HL-60 (cell line): ENCODE results near the gene CACNA1D.

Source experiments
- REST ChIP-seq: IDR thresholded peaks from 2 replicates; pipeline ENCODE4 v1.6.1; 2012; ENCODE audit warnings: low read depth; ENCODE audit not compliant: insufficient replicate concordance
- TF ChIP-seq, protein P1 (sequence below): IDR thresholded peaks from one replicate; pipeline ENCODE4 v1.5.1; 2011; ENCODE audit warnings: low read length, control low read depth, inconsistent platforms; ENCODE audit not compliant: insufficient read depth

DNA sequence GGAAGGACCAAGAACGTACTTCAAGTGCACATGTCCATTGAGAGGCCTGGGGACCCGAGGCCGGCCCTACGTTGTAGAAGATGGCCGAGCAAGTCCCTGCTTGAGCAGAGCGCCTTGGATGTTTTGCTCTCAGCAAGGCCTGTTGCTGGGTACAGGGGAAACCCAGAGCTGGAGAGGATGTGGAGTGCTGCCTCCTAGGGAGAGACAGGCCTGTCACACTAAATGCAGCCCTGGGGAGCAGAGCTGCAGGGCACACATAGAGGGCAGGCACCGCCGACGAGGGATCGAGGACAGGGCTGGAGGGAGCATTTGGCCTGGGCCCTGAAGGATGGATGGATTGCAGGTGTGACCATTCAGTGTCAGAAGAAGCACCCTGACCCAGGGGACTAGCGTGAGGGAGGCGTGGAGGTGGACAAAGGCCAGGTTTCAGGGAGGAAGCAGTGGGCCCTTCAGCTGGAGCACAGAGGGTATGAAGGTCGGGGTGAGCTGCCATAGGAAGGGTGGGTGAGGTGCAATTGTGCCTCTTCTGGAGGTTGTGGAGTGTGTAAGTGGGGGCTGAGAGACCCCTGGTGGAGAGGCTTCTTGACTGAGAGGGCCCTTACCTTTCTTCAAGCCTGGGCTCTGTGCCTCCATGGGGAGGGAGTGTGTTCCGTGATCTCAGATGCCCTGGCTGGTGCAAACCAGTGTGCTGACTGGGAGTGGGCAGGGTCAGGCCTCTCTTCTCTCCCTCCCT lies 209.4 kb downstream of the CACNA1D start:
- TF ChIP-seq, protein P1, sequence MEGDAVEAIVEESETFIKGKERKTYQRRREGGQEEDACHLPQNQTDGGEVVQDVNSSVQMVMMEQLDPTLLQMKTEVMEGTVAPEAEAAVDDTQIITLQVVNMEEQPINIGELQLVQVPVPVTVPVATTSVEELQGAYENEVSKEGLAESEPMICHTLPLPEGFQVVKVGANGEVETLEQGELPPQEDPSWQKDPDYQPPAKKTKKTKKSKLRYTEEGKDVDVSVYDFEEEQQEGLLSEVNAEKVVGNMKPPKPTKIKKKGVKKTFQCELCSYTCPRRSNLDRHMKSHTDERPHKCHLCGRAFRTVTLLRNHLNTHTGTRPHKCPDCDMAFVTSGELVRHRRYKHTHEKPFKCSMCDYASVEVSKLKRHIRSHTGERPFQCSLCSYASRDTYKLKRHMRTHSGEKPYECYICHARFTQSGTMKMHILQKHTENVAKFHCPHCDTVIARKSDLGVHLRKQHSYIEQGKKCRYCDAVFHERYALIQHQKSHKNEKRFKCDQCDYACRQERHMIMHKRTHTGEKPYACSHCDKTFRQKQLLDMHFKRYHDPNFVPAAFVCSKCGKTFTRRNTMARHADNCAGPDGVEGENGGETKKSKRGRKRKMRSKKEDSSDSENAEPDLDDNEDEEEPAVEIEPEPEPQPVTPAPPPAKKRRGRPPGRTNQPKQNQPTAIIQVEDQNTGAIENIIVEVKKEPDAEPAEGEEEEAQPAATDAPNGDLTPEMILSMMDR: no peak
- TF ChIP-seq REST: no peak
